HG02870 (cell line): Measurements from ENCODE around the gene HNRNPA1L2.
"Not testable (repeated sequence)": the region's sequence is repeated elsewhere in the genome, so short reads cannot be mapped to it uniquely, and the experiment has no call there.

Source experiments
- ATAC-seq: cut with Tn5 transposase; IDR thresholded peaks from one replicate; pipeline ENCODE4 v1.9.1; 2021; ENCODE audit warnings: mild to moderate bottlenecking, moderate library complexity; ENCODE audit not compliant: unreplicated experiment

HNRNPA1L2 gene

GRCh38 chr13:52644108-52644507 is 1.9 kb downstream of the HNRNPA1L2 start:
- ATAC-seq: no peak

GRCh38 chr13:52646967-52647366 is 4.7 kb downstream of the HNRNPA1L2 start:
- no peak for ATAC-seq

- no peak for ATAC-seq
Measured at GRCh38 chr13:52650731-52651130, 8.5 kb downstream of the HNRNPA1L2 start.

- ATAC-seq: no peak
Measured at GRCh38 chr13:52651897-52652195, 9.6 kb downstream of the HNRNPA1L2 start.

GRCh38 chr13:52652196-52652979 is 10.2 kb downstream of the HNRNPA1L2 start, which contains the start of gene SUGT1:
SUGT1 (plus strand) TSS chr13:52652836; CDS start chr13:52652921, 85 bp downstream.
- peak; percentile 92 for ATAC-seq

GRCh38 chr13:52652980-52653303 is 10.7 kb downstream of the HNRNPA1L2 start:
- ATAC-seq: peak; percentile 30

GRCh38 chr13:52659340-52659739 is 17.1 kb downstream of the HNRNPA1L2 start:
- no peak for ATAC-seq

- no peak for ATAC-seq
Measured at GRCh38 chr13:52664272-52664671, 22.0 kb downstream of the HNRNPA1L2 start.

GRCh38 chr13:52665325-52665724 is 23.1 kb downstream of the HNRNPA1L2 start:
- ATAC-seq: no peak

GRCh38 chr13:52669677-52670076 is 27.4 kb downstream of the HNRNPA1L2 start:
- no peak for ATAC-seq

- ATAC-seq: no peak
Measured at GRCh38 chr13:52670726-52671125, 28.5 kb downstream of the HNRNPA1L2 start.

GRCh38 chr13:52673465-52673864 is 31.2 kb downstream of the HNRNPA1L2 start:
- ATAC-seq: no peak

- no peak for ATAC-seq
Measured at GRCh38 chr13:52677823-52678222, 35.6 kb downstream of the HNRNPA1L2 start.

- ATAC-seq: not testable (repeated sequence)
Measured at GRCh38 chr13:52685806-52686205, 43.6 kb downstream of the HNRNPA1L2 start.

- no peak for ATAC-seq
Measured at GRCh38 chr13:52686376-52686775, 44.1 kb downstream of the HNRNPA1L2 start.
